GM12873 (cell line): Measurements from ENCODE around the gene POLA1.

Experiments
- TF ChIP-seq, protein P1 (sequence below): IDR thresholded peaks from 2 replicates; pipeline ENCODE4 v1.5.1; 2012; ENCODE audit warnings: low read depth, mild to moderate bottlenecking, moderate library complexity, low read length, control low read depth; ENCODE audit not compliant: insufficient read depth; ENCODE audit errors: missing control alignments

The POLA1 gene

GRCh38 chrX:25026576-25026975 is 332.9 kb downstream of the POLA1 start:
- TF ChIP-seq, protein P1, sequence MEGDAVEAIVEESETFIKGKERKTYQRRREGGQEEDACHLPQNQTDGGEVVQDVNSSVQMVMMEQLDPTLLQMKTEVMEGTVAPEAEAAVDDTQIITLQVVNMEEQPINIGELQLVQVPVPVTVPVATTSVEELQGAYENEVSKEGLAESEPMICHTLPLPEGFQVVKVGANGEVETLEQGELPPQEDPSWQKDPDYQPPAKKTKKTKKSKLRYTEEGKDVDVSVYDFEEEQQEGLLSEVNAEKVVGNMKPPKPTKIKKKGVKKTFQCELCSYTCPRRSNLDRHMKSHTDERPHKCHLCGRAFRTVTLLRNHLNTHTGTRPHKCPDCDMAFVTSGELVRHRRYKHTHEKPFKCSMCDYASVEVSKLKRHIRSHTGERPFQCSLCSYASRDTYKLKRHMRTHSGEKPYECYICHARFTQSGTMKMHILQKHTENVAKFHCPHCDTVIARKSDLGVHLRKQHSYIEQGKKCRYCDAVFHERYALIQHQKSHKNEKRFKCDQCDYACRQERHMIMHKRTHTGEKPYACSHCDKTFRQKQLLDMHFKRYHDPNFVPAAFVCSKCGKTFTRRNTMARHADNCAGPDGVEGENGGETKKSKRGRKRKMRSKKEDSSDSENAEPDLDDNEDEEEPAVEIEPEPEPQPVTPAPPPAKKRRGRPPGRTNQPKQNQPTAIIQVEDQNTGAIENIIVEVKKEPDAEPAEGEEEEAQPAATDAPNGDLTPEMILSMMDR, result no peak

DNA sequence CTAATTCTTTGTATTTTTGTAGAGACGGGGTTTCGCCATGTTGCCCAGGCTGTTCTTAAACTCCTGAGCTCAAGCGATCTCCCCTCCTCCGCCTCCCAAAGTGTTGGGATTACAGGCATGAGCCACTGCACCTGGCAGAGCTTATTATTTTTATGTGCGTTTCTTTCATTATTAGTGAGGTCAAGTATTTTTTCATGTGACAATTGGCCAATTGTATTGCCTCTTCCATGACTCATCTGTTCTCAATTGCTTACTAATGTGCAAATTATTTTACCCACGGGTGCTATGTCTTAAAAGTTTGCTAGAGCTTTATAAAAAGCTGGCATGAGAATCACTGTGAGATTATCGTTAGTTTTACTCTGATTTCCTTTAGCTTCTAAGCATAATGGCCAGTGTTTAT is 335.0 kb downstream of the POLA1 start:
- TF ChIP-seq, protein P1, result no peak

DNA sequence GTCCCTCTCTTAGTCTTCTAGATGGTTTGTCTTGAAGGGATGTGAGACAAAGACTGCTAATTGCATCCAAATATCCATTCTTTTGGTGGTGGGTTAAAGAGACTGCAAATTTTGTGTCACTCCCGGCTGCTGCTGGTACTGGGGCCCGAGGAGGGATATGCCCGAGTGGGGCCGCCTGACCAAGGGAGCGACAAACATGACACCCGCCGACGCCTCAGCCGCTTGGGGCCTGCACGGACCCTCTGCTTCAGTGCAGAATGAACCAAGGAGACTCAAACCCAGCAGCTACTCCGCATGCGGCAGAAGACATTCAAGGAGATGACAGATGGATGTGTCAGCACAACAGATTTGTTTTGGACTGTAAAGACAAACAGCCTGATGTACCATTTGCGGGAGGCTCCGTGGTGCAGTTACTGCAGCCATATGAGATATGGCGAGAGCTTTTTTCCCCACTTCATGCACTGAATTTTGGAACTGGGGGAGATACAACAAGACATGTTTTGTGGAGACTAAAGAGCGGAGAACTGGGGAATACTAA is 335.6 kb downstream of the POLA1 start:
- TF ChIP-seq, protein P1, result no peak

GRCh38 chrX:25034889-25035288 is 341.2 kb downstream of the POLA1 start:
- TF ChIP-seq, protein P1, result no peak

DNA sequence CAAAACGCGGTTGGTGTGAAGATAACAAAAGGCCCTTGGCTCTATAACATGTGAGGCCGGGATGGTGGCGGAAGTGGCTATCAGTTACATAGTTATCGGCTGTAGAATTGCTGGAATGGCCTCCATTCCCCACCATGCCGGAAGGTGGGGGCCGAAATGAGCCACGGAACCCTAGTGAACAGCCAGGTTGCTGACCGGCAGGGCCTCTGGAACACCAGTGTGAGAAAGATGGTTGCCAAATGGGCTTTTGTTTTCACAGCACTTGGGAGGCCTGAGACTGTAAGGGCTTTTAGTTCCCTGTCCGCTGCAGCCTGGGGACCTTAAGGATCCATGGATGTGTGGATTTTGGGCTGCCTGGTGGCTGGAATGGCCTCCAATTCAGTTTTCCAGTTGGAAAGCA is 345.3 kb downstream of the POLA1 start:
- TF ChIP-seq, protein P1, result no peak

- TF ChIP-seq, protein P1, result no peak
These were observed 349.5 kb downstream of the POLA1 start for GRCh38 chrX:25043192-25043591.
